GM19023 (cell line): ENCODE data around the gene MAB21L3.

Experiments
- ATAC-seq: cut with Tn5 transposase; IDR thresholded peaks from one replicate; pipeline ENCODE4 v1.9.1; 2021; ENCODE audit warnings: mild to moderate bottlenecking, moderate library complexity; ENCODE audit not compliant: unreplicated experiment

The MAB21L3 gene

DNA sequence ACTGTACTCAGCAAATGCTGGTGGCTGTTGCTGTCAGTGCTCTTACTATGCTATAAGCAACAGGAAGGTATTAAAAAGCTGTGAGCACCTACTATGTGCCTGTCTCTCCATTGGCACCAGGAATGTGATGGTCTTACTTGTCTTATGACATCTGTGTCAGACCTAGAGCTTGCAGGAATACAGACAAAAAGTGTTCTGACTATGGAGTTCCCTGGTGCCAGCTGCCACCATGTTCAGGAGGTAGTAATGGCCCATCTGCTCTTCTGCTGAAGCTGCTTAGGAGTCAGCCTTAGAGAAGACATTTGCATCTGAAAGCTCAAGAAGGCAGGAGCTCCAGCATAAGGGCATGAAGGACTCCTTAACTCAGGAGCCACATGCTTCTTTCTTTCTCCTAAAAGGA, 52.3 kb downstream of the MAB21L3 start:
- no peak for ATAC-seq

DNA sequence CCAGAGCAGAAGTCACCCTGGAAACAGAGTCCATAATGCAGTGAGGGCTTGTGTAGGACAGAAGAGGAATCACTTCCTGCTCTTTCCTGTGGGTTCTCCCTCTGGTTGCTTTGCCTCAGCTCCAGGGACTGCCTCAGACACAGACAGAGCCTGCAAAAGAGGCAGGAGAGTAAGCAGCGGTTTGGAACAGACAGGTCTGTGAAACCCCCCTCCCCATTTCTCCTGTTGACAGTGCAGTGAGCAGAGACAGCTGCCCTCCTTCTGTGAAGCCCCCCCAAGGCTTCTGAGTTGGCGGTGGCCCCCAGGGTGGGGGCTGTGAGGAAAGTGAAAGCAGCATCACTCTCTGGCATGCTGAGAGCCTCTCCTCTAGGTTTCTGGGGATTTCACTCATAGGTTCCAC, 53.0 kb downstream of the MAB21L3 start:
- no peak for ATAC-seq

DNA sequence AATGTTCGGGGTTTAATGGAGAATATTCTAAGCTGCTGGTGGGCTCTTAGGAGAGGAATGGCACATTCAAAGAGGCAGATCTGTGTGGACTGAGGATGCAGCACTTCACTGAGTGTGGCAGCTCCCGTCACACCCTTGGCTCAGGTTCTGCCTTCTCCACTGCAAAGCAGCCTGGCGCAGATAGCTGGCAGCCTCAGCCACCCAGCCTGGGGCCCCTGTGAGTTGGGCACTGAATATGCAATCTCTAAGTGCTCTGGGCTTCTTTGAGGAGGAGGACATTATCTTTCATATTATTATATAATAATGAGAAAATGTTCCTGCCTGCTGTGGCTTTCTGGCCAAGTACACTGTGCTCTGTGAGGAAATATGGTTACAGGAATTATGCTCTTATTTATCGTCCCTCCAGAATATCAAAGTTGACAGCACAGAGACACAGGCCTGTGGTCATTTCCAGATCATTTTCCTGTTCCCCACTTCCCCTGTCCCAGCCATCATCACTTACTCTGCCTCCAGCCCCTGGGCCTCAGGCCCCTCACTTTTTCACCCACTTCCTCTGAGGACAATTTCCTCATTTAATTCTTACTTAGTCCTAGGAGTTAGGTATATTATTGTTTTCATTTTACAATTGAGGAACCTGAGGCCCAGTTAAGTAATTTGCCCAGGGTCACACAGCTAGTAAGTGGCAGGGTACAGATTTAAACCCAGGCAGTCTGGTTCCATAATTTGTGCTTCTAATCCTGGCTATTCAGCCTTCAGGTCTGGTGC, 53.6 kb downstream of the MAB21L3 start:
- ATAC-seq = no peak

DNA sequence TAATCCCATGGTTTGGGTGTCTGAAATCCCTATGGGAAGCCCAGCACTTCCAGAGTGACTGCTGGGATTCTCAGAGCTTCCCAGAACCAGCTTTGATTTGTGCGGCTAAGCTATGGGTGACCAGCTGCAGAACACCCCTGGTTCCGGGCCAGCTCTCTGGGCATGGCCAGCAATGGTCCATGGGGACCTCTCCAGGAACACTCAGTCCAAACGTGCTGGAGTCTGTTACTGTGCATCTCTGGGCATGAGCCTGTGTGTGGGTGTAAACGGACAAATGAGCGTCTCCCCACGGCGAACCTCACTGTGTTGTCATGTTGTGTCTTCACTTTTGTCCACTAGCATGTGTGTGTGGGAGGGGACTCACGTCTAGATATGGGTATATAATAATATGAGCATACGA, 54.4 kb downstream of the MAB21L3 start:
- ATAC-seq = no peak

DNA sequence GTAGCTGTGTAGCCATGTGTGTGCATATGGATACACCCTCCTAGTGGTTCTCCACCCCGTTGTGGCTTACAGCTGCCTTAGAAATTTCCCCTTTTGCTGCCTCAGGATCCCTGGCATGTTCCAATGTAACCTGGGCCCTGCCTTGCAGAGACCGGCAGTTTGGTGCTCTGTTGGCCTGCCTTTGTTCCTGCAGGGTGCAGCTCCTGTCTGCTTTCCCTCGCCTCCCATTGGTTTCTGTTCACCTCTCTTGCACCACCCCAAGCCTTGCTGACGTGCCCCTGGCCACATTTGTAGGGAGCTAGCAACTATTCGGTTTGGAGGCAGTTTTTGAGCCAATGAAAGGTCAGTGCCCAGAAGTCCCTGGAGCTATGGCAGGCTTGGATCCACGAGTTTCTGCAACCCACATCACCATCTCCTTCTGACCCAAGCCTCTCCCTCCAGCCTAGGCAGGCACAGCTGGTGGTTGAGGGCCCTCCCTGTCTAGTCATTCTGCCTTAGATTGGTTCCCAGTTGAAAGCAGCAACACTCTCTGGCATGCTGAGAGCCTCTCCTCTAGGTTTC, 54.9 kb downstream of the MAB21L3 start:
- no peak for ATAC-seq

DNA sequence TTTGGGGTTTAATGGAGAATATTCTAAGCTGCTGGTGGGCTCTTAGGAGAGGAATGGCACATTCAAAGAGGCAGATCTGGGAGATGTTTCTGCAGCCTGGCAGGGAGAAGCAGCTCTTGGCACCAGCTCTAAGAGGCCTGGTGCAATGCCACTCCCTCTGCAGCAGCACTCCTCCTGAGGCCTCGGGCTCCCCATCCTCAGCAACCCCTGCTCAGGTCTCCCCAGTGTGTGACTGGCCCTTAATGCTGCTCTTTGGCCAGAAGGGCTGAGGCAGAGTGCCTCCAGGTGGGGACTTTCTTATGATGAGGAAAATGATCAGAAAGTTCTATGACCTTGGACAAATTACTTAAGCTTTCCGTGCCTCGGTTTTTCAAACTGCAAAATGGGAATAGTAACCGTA, 55.5 kb downstream of the MAB21L3 start:
- no peak for ATAC-seq

DNA sequence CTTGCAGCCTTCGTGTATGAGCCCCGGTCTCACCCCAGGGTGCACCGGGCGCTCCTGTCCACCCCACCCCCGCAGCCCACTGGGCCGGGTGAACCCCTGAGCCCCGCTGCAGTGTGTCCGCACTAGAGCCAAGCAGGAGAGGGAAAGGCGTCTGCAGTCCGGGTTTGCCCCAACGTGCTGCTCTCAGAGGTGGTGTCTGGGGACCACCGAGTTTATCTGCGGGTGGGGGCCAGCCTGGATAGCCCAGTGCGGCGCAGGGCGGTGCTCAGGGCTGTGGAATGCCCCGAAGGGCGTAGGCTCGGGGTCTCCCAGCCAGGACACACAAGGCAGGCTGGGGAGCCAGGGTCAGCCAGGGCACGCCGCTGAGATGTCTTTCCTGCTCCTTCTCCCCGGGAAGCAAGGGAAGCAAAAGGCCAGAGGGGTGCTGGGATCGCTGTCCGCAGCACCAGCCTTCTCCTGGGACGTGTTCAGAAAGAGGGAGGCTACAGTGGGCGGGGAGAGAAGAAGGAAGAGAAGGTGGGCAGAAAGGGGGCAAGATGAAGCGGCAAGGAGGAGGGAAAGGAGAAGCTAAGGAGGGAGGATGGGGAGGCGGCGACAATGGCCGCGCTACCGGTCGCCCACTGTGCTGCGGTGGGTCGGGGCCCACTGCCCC, 56.6 kb downstream of the MAB21L3 start:
- no peak for ATAC-seq

DNA sequence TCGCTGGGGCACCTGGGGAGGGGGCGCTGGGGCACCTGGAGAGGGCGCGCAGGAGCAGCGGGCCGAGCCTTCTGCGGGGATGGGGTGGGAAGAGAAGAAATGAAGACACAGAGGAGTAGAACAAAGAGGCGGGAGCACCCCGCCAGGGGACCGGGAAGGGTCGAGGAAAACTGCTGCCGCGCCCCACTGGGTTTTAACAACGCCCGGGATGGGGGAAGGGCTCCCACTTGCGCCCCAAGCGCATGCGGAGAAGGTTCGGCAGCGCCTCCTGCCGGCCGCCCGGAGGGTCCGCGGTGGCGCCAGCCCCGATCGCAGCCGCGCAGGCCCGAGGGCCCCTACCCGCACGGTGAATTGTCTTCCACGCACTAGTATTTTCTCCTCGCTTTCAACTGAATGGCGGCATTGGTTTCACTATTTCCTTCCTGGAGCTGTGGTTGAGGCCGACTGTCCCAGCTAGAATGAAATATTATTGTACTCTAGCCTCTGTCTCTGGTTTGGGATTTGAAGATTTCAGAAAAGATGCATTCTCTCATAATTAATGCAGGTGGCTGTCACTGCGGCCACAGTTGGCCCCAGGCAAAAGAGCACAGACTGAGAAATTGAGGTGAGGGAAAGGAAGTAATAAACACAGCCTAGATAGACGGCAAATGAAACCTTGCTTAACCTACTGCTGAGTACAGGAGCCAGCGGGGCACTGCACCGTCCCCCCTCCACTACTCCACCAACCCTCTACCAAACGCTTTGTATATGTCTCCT, 57.3 kb downstream of the MAB21L3 start:
- peak; percentile 93 for ATAC-seq

DNA sequence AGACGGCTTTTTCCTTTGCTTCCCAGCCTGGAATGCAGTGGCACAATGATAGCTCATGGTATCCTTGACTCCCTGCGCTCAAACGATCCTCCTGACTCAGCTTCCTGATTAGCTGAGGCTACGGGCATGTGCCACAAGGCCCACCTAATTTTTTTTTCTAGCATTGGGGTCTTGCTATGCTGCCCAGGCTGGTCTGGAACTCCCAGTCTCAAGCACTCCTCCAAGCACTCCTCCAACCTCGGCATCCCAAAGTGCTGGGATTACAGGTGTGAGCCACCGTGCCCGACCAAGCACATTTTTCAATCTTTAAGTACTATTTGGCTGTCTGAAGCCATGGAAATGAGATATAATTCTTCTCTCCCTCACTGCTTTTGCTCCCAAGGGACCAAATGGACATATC, 58.7 kb downstream of the MAB21L3 start:
- ATAC-seq = no peak

DNA sequence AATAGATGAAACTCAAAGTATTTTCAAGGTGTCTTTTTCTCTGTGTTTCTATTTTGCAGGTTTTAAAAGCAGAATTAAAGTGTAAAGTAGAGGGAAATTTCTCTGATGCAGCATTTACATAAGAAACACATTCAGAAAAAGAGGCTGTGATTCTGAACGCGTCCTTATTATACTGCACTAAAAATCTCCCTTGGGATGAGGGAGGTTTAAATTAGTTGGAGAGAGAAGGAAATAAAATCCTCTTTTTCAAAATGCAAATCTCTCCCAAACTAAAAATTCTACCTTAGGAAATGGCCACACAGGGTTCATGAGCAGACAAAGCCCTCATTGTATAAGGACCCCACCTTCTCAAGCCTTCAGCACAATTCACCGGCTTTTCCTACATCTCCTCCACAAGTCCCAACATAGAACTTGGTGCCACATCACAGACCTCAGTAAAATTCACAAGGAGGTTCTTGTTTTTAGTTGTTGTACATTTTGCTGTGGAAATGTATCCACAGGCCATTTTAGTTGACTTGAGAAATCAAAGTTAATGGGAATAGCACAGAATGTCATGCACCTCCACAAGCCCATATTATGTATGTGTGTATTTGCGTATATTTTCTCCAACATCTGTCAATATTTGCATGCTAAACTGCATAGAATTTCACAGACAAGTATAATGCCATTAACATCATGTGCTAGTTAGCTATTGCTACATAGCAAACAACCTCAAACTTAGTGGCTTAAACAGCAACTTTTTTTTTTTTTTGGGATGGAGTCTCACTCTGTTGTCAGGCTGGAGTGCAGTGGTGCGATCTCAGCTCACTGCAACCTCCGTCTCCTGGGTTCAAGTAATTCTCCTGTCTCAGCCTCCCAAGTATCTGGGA, 59.8 kb downstream of the MAB21L3 start:
- ATAC-seq = no peak

DNA sequence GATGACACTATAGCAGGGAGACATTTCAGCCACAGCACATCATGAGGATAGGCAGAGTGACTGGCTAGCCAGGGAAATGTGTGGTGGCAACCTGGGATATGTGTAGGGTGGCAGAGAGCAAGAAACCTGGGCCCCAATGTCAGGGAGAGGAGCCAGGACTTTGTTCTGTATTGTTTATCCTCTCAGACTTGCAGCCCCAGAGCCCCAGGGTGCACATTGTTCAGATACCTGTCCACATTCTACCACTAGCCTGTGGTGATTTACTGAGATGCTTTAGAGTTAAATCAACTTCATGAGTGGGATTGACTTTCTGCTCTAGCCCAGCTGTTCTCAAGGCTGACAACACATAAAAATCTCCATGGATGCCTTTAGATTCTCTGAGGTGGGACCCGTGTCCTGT, 61.5 kb downstream of the MAB21L3 start:
- no peak for ATAC-seq

DNA sequence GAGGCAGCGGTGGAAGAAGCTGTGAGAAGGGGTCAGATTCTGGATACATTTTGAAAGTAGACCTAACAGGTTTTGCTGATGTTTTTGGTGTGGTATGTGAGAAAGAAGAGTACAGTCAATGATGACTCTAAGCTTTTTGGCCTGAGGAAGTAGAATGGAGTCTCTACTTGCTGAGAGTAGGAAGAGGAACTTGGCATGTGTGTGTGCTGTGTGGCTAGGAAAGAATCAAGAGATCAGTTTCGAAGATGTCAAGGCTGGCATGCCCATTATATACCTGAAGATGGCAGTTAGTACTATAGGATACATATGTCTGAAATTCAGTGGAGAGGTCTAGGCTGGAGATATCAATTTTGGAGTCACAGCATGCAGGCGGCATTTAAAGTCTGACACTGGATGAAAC, 64.4 kb downstream of the MAB21L3 start:
- ATAC-seq = no peak

DNA sequence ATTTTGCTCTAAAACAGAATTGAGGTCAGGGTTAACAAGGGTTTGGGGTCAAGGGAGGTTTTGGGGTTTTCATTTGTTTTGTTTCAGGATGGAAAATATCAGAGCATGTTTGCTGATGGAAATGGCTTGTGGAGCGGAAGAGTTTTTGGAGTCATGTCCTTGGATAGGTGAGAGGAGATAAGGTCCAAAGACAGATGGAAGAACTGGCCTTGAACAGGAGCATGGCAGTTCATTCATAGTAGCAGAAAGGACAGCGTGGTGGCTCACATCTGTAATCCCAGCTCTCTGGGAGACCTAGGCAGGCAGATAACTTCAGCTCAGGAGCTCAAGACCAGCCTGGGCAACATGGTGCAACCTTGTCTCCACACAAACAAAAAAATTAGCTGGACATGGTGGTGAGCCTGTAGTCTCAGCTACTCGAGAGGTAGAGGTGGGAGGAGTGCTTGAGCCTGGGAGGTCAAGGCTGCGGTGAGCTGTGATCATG, 65.1 kb downstream of the MAB21L3 start:
- no peak for ATAC-seq

DNA sequence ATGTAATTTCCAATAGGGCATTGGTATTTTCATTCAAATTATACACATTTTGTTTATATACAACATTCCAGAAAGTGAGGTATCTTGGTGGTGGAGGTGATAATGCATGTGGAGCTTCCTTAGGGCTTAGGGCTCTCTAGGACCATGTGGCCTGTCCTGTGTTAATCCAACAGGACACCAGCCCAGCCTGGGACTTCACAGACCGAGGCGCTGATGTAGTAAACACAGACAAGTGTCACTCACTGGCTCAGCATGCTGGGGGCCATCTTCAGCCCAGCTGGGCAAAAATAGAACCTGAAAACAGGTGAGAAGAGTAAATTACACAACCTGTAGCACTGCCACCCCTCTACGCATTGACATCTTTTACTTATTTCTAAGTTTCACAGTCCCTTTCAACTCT, 66.7 kb downstream of the MAB21L3 start:
- ATAC-seq = no peak

DNA sequence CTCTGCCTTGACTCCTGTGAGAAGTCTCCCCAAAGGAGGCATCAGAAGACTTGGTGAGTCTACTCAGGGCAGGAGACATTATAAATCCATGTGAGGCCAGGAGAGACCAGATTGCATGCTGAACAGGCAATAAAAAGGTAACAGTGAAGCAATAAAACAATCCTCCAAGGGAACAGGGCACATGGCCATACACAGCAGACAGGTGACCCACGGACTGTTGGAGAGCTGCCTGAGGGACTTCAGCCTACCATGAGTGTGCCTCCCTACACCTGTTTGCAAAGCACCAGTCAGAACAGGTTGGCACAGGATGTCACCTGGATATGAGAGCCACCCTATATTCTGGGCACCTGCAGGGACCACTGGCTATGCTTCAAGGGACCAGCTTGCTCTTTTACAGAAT, 67.6 kb downstream of the MAB21L3 start:
- ATAC-seq = no peak

DNA sequence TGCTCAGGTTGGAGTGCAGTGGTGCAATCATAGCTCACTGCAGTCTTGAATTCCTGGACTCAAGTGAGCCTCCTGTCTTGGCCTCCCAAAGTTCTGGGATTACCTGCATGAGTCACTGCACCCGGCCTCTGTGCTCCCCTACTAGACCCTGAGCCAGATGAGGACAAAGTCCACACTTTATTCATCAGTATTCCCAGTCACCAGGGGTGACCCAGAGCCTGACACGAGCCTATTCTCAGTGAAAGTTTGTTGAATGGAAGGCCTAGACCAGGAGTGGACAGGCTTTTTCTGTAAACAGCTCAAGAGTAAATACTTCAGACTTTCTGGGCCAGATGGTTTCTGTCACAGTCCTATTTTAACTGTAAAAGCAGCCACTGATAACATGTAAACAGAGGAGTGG, 68.2 kb downstream of the MAB21L3 start:
- ATAC-seq = no peak

DNA sequence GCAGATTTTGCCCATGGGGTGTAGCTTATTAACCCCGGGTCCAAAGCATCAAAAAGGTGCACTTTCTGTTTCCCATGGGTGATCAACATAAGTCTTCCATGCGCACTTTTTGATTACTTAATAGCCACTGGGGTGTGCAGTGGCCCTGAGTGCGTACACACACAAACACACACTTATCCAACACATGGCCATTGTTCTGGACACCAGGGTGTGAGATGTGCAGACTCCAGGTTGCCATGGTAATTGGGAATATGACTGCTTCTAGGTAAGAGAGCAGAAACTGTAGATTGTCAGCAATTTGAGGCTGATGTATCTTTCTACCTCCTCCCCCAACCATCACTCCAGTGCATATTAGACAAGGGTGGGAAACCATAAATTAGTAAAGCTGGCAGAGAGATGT, 68.8 kb downstream of the MAB21L3 start:
- ATAC-seq = no peak

DNA sequence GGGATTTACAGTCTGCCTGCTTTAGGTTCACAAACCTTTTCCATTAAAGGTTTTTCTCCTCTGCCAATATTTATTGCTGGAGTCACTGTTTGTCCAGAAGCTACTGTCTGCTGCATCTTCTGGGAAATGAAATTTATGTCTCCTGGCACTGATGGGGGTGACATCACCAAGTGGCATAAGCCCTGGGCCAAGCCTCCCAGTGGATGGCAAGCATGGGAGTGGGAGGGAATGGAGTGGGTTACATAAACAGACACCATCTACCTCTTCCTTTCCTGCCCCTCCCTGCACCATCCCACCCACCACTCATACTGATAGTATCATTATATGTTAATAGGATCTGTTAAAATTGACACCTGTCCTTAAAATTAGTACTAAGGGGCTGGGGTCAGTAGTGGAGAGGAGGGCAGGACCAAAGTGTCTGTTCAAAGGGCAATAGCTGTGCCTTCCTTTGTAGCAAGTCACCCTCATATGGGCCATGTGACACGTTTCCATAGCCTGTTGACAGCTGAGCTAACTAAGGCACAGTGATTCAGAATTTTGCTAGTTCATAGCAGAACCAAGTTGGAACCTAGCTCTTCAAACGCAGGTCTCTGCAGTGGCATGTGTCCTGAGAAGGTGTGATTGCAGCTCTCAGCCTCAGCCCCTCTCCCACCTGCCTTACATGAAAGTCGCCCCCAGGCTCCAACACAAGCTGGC, 71.0 kb downstream of the MAB21L3 start:
- ATAC-seq = no peak
